Bronchial epithelial cell (primary cell): ENCODE data around the gene HNF4A. TPM values are rescaled to one million over a fixed set of nuclear protein-coding genes. Genes with fewer than 3 reads are reported as not detected.

ENCODE experiments used
- DNase-seq: peaks from one replicate; pipeline ENCODE4 v3.0.0-alpha.2; 2010; ENCODE audit warnings: low read depth
- FAIRE-seq: peaks from 2 replicates; lab custom pipeline; 2011; peaks lifted over from hg19 to GRCh38; lab: Jason Lieb, UNC
- H3K27me3 ChIP-seq: 2 replicates; pipeline ENCODE4 v1.5.1; 2011; ENCODE audit warnings: low read length; ENCODE audit not compliant: control insufficient read depth, insufficient read depth
- H3K36me3 ChIP-seq: 2 replicates; pipeline ENCODE4 v1.5.1; 2011; ENCODE audit warnings: low read length; ENCODE audit not compliant: control insufficient read depth, insufficient read depth
- H3K4me3 ChIP-seq: 2 replicates; pipeline ENCODE4 v1.5.1; 2011; ENCODE audit warnings: mild to moderate bottlenecking, low read depth, low read length, control low read depth
- total RNA-seq: library from RNA; depleted of rRNA; stranded (reverse); fragments of >200 nt; gene quantifications from 2 replicates; pipeline ENCODE4 v1.2.1, GENCODE V29; 2014
- TF ChIP-seq, protein P1 (sequence below): IDR thresholded peaks from 2 replicates; pipeline ENCODE4 v1.5.1; 2011; ENCODE audit warnings: mild to moderate bottlenecking, moderate library complexity, low read length, control low read depth, inconsistent platforms; ENCODE audit not compliant: insufficient read depth, severe bottlenecking

HNF4A gene
- total RNA-seq, 1 donor from 2014 or later: not detected

DNA sequence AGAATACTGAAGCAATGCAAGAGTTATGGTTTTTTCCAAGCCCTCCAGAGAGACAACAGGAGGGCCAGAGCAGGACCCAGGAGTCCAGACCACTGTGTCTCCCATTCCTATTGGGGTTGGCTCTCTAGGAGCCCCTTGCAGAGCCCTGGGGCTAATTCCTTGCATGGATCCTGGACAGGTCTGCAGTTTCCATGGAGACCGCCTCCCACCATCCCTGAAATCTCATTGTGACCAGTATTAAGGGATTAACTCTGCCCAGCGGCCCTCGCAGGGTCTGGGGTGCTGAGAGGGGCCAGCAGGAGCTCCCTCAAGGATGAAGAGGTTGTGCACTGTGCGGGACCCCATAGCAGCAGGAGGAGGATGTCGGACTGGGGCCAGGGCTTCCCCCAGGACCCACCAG is 34.8 kb downstream of the HNF4A start:
- FAIRE-seq (no peak), DNase-seq (no peak)
- Histone ChIP-seq H3K36me3 (no peaks in the 10 kb centered on the region), H3K4me3 (no peak overlapping the region), H3K27me3 (peaks cover 4% of the 10 kb centered on the region)
- TF ChIP-seq, protein P1, sequence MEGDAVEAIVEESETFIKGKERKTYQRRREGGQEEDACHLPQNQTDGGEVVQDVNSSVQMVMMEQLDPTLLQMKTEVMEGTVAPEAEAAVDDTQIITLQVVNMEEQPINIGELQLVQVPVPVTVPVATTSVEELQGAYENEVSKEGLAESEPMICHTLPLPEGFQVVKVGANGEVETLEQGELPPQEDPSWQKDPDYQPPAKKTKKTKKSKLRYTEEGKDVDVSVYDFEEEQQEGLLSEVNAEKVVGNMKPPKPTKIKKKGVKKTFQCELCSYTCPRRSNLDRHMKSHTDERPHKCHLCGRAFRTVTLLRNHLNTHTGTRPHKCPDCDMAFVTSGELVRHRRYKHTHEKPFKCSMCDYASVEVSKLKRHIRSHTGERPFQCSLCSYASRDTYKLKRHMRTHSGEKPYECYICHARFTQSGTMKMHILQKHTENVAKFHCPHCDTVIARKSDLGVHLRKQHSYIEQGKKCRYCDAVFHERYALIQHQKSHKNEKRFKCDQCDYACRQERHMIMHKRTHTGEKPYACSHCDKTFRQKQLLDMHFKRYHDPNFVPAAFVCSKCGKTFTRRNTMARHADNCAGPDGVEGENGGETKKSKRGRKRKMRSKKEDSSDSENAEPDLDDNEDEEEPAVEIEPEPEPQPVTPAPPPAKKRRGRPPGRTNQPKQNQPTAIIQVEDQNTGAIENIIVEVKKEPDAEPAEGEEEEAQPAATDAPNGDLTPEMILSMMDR: no peak

DNA sequence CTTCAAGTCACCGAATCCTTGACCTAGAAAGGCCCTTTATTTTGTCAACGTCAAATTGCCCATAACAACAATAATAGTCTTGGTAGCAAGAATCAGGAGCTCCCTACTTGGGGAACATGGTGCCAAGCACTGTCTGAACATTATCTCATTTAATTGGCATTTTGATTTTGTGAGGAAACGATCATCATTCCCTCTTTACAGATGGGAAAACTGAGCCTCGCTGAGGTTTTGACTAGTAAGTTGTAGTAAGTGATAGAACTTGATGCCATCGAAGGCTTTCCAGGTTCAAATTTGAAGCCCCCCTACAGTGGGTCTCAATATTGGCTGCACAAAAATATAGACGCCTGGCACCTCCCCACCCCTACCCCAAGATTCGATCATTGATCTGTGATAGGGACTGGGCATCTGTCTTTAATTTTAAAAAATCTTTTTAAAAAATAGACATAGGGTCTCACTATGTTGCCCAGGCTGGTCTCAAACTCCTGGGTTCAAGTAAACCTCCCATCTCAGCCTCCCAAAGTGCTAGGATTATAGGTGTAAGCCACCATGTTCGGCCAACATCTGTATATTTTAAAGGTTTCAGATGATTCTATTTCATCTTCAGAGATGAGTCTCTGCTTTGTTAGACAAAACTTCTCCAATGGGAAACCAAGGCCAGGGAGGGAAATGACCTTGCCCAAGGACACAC is 36.7 kb downstream of the HNF4A start:
- peaks cover 8% of the 10 kb centered on the region for H3K27me3 ChIP-seq
- FAIRE-seq (no peak), DNase-seq (no peak)
- H3K36me3 ChIP-seq: no peaks in the 10 kb centered on the region
- H3K4me3 ChIP-seq: no peak overlapping the region
- TF ChIP-seq, protein P1: no peak

DNA sequence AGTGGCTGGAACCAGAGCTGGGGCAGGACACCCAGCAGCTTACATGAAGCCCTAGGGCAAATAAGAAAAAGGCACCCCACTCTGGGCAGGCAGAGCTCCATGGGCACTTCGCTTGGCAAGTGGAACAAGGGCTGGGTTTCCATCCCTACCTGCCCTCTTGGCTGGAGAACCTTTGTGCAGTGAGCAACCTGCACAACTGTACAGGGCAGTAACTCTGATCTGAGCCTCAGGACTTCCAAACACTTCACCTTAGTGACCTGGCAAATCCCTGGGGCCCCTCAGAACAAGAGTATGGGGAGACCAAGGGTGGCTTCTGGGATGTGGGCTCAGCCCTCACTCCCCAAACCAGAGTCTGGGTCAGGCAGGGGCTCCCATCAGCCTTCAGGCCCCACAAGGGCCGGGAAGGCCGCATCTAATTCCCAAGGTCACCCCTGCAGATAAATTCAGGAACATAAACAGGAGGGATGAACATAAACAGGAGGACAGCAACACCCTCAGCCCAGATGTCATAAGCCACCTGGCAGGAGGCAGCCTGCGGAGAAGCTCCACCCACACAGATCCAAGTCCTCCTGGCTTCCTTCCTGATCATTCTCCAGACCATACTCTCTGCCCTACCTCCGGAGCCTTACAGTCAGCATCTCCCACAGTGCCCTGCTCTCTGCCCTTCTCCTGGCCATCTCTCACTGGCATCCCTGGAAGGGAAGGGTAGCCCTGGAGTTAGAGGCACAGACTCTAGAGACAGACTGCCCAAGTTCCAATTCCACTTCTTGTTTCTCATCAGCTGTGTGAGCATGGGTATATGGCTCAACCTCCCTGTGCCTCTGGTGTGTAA is 37.5 kb downstream of the HNF4A start:
- FAIRE-seq (no peak), DNase-seq (no peak)
- Histone ChIP-seq H3K36me3 (no peaks in the 10 kb centered on the region), H3K4me3 (no peak overlapping the region), H3K27me3 (peaks cover 8% of the 10 kb centered on the region)
- TF ChIP-seq, protein P1: no peak

DNA sequence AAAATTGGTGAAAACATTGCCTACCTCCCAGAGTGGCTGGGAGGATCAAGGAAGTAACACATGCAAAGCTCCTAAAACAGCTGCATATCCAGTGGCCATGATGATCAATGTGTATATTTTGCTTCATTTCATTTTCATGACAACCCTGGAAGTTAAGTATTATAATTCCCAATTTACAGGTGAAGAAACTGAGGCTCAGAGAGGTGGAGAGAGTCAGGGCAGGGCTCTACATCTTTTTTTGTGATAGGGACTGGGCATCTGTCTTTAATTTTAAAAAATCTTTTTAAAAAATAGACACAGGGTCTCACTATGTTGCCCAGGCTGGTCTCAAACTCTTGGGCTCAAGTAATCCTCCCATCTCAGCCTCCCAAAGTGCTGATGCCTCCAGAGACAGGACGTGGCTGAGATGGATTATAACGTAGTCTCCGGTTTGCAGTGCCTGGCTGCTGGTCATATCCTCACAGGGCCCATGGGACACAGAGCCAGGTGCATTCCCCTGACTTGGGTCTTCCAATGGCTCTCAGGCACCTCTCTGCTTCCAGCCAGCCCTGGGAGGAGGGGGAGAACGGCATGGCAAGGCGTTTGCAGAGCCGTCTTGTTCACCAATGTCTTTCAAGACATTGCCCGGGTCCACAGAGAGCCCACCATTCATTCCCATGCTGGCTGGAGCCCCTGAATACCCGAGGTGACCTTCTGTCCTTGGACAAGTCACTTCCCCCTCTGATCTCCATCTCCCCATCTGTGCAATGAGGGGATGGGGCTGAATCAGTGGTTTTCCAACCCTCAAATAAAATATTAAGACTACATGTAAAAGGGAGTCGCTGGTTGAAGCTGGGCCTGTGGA is 38.3 kb downstream of the HNF4A start:
- DNase-seq: no peak
- H3K27me3 ChIP-seq: peaks cover 8% of the 10 kb centered on the region
- no peaks in the 10 kb centered on the region for H3K36me3 ChIP-seq
- TF ChIP-seq, protein P1: no peak
- no peak for FAIRE-seq
- no peak overlapping the region for H3K4me3 ChIP-seq

DNA sequence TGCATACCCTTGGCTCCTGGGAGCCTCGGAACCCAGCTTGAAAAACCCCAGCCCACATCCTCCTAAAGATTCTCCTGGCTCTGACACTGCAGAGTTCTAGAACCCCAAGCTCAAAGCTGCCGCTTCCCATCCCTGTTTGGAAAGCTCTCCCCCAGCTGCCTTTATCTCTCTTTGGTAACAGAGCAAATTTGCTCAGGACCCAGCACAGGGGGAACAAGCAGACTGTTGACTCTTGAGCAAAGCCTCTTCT is 38.9 kb downstream of the HNF4A start:
- peaks cover 8% of the 10 kb centered on the region for H3K27me3 ChIP-seq
- no peak for DNase-seq
- H3K4me3 ChIP-seq: no peak overlapping the region
- no peaks in the 10 kb centered on the region for H3K36me3 ChIP-seq
- no peak for FAIRE-seq
- TF ChIP-seq, protein P1: no peak
